GM21526 (cell line): Measurements from ENCODE around the gene MAFB.

Experiments
- ATAC-seq: cut with Tn5 transposase; IDR thresholded peaks from one replicate; pipeline ENCODE4 v1.9.1; 2021; ENCODE audit warnings: moderate library complexity; ENCODE audit not compliant: unreplicated experiment, low FRiP score

MAFB gene

GRCh38 chr20:40683221-40683893 is 5.7 kb downstream of the MAFB start:
- no peak for ATAC-seq

DNA sequence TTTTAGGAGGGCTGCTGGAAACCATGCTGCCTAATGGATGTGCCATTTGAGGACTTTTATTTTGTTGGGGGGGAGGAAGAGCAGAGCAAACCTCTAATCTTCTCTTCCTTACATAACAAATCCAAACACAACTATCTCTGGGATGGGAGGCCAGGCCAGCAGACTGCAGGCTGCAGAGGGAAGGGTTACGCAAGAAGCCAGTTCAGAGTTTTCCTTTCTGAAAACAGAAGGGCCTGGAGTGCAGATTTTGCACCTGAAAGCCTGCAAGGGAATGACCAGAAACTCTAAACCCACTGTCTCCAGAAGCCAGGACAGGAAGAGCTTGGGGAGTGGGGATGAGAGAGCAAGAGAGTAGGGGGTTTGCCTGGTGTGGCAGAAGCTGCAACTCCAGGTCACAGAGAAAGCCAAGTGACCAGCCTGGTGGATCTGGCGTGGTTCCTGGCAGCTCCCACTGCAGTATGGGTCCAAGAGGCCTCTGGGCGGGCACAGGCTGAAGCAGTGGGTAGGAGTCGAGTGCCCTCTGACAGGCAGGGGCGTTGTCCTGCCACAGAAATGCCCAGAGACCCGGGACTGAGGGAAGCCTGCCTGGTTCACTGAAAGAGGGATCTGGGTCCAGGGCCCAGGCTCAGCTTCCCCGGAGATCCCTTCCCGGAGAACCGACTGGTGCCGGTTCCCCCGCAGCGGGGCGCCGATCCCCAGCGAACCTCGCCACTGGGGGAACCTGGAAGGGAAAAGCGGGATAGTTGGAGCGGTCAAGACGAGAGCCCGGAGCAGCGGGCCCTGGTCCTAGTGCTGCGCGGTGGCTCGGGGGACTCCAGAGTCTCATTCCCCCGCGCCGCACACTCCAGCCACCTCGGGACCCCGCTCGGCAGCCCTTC is 6.7 kb downstream of the MAFB start:
- ATAC-seq, result no peak

DNA sequence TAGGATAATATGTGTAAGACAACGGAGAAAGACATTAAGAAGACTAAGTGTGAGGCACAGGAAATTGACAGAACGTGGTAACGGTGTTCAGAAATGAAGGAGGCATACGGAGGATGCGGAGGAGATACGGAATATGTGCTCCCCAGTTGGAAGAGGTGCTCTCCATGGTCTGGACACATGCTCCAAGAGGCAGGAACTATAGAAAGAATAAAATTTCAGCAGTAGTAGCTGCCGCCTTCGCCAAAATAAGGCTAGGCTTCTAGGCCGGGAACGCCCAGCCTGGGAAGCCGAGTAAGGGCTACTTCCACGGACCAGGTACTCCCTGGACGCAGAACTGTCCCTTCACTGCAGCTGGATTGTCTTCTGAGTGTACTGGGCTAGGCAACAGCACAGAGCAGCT is 7.4 kb downstream of the MAFB start:
- no peak for ATAC-seq

GRCh38 chr20:40681165-40681564 is 7.9 kb downstream of the MAFB start:
- no peak for ATAC-seq

DNA sequence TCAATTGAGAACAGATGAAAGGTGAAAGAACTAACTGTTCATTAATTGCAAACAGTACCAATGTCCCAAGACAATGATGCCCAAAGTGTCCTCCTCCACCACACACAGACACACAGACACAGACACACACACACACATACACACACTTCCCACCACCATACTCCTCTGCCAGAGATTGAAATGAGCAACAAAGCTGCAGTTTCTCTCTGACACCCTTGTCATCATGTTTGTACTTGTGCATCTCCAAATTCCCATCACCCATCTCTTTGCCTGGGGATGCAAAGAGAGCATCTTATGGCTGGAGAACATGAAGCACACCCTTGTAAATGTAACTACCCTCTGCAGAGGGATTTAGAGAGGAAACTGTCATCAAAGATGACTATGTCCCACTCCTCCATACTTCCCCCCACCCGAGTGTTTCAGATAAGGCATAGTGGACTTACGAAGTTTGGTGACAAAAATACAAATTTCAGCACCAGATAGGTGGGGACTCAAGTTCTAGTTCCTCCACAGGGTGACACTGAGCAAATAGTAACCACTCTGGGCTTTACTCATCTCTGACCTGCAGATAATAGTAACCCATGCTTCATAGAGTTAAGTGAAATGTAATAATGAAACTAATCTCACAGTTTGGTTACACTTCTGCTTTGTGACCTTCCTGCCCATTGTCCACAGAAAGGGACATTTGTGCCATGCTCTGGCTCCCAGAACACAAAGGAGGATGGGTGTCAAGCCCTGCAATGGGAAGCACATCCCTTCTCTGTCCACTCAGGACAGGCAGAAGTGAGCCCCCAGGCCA is 8.7 kb downstream of the MAFB start:
- ATAC-seq, result peak; percentile 88

GRCh38 chr20:40679184-40679583 is 9.9 kb downstream of the MAFB start:
- ATAC-seq, result no peak

DNA sequence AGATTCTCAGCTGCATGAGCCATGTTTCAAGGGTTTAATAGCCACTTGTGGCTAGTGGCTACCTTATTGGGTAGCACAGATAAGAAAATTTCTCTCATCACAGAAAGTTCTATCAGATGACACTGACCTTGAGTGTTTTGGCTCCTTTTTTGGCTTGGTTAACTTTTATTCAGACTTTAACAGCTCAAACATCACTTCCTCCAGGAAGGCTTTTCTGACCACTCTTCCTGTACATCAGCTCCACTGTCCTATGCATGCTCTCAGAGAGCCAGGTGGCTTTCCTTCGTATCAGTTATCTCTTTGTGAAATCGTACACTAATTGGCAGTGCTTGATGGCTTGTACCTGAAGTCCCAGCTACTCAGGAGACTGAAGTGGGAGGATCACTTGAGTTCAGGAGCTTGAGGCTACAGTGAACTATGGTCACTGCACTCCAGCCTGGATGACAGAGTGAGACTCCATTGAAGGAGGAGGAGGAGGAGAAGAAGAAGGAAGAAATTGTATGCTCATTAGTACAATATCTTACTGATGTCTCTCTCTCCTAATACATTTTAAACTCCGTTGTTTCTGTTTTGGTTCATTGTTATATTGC is 10.7 kb downstream of the MAFB start:
- ATAC-seq, result no peak

DNA sequence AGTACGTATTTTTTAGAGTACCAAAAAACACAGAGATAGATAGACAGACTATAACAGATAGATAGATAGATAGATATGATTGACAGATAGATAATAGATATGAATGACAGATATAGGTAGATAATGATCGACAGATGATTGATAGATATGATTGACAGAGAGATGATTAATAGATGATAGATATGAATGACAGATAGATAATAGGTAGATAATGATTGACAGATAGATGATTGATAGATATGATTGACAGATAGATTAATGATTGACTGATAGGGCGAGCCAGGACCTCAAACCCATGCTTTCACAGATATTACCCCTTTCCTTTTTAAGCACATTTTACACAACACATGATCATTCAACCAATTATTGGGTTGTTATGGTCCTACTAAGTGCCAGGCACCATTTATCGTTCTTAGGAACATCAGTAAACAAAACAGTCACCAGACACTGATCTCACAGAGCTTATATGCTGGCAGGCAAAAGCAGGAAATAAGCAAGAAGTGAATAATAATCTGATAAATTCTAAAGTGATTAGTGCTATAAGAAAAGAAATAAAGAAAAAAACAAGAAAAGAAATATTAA is 11.6 kb downstream of the MAFB start:
- ATAC-seq, result no peak

DNA sequence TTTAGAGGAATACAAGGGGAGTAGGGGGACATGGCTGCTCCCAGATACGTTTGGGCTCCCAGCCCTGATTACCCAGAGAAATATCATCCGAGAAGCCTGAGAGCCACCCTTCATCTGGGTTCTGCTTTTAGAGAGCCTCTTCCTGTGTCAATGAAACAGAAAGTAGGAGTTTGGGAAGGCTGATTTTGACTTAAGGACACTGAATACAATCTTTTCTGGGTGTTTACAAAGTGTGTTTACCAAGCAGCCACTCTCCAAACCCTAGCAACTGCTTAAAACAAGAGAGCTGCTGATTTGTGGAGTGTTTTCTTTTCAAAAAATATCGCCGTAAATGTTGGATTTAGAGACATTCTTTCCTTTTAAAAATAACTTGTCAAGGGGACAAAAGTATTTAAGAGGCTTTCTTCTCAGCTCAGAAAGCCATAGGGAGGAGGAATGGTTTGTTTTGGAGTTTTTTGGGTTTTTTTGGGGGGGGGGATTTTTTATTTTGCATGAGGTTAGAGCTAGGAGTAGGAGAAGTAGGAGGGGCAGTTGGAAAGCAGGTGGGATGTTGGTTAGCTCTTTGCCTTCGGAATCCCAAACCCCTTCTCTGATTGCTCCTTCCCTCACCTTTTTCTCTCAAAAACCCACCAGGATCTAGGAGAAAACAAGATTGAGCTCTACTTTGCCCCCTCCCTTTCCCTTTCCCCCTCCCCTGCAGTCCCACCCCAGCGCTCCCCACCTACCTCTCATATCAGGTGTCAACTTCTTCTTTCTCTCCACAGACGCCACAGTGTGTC is 12.4 kb downstream of the MAFB start:
- ATAC-seq, result no peak

GRCh38 chr20:40675599-40676221 is 13.3 kb downstream of the MAFB start:
- ATAC-seq, result no peak

- no peak for ATAC-seq
Measured at GRCh38 chr20:40673442-40673841, 15.6 kb downstream of the MAFB start.

- ATAC-seq, result no peak
Measured at GRCh38 chr20:40672095-40672494, 16.9 kb downstream of the MAFB start.

DNA sequence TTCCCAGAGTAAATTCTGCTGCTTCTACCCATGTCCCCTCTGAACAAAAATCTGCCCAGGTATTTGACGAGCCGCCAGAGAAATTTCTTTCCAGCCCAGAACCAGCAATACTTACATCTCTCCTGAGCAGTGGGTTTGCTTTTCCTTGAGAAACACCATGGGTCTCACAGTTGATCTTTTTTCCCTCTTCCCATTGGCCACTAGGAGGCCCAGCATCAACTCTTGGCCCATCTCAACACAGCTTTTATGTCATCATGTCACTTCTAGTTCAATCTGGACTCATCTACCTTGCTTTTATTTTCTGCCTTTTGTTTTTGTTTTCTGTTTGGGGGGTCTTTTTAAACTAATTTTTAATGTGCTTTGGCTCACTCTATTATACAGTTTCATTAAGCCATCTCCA is 18.8 kb downstream of the MAFB start:
- no peak for ATAC-seq

DNA sequence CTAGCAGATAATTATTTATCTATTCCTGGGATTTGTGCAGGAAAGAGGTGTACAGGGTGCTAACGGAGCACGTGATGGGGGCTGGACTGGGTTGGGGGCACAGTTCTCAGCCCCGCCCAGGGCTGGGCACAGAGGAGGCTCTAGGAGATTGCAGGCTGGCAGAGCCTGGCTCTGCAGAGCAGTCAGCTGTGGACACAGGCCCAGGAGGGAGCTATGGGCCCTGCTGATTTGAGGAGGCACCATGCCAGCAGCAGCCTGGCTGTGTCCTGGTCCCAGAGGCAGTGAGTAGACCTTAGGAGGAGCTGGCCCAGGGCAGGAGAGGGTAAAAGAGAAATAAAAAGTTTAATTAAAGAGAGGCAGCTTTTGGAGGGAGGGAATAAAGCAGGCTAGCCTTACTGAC is 19.3 kb downstream of the MAFB start:
- no peak for ATAC-seq

GRCh38 chr20:40668449-40669228 is 20.4 kb downstream of the MAFB start:
- ATAC-seq, result no peak

DNA sequence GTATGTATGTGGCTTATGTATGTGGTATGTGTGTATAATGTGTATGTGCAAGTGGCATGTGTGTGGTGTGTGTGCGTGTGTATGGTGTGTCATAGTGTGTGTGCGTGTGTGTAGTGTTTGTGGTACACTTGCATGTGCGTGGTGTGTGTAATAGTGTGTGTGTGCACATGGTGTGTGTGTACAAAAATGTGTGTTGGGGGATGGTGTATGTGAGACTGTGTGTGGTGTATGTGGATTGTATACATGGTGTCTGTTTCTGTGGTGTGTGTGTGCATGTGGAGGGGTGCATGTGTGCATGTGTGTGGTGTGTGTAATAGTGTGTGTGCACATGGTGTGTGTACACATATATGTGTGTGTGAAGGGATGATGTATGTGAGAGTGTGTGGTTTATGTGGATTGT is 21.5 kb downstream of the MAFB start:
- ATAC-seq, result no peak

GRCh38 chr20:40666336-40666735 is 22.7 kb downstream of the MAFB start:
- no peak for ATAC-seq

DNA sequence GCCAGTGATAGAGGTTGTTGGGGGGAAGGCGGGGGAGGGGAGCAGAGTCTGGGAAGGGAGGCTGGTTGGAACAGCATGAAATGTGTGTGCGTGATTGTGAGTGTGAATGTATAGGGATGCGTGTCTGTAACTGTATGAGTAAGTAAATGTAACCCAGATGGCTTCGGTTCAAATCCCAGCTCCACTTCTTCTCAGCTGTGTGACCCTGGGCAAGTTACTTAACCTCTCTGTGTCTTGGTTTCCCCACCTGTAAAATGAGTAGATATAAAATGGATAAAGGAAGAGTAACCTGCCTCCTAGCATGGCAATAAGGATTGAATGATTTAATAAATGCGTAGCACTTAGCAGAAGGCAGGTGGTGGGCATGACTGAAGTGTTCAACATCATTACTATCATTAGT is 24.1 kb downstream of the MAFB start:
- ATAC-seq, result no peak
